NCI-H446 (cell line): Measurements from ENCODE around the gene PIK3R1.

Experiments
- DNase-seq, 2 experiments: peaks; one replicate each; lab custom pipeline; 2025; lab: John Stamatoyannopoulos, UW

The PIK3R1 gene

GRCh38 chr5:68298479-68298878, 82.9 kb downstream of the PIK3R1 start:
- no peak for DNase-seq

DNA sequence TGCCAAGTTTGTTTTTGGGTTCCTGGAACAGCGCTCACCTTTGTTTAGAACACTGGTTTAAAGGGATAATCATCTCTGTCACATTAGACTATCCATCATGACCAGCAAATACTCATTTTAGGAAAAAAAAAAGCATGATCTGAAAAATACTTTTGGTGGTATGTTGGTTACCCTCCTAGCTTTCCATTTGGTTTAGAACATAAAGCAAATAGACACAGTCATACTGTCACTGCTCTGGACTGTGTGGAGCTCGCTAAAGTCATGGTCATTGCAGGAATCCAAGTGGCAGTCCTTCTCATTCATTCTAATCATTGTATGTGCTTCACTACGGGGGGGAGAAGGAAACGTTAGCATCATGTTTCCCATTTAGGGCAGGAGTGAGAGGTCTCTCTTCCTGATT, 83.5 kb downstream of the PIK3R1 start:
- DNase-seq = no peak

DNA sequence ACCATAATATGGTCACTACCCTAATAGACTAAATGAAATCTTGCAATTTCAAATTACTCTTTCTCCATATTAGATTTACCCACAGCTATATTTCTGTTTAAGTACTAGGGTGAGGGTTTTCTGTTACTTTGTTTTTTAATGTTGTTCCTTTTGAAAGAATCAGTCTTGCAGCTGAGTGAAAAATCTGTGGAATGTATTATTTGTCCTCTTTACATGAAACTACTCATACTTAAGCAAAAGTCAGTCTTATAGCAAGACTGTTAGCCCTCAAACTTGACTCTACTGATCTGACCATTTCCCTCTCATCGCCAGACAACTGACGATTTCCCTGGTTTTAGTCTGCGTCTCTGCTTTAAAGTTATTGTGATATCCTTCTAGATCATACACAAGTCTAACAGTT, 84.0 kb downstream of the PIK3R1 start:
- DNase-seq = no peak

- no peak for DNase-seq
These were observed 87.6 kb downstream of the PIK3R1 start for GRCh38 chr5:68303038-68303738.

DNA sequence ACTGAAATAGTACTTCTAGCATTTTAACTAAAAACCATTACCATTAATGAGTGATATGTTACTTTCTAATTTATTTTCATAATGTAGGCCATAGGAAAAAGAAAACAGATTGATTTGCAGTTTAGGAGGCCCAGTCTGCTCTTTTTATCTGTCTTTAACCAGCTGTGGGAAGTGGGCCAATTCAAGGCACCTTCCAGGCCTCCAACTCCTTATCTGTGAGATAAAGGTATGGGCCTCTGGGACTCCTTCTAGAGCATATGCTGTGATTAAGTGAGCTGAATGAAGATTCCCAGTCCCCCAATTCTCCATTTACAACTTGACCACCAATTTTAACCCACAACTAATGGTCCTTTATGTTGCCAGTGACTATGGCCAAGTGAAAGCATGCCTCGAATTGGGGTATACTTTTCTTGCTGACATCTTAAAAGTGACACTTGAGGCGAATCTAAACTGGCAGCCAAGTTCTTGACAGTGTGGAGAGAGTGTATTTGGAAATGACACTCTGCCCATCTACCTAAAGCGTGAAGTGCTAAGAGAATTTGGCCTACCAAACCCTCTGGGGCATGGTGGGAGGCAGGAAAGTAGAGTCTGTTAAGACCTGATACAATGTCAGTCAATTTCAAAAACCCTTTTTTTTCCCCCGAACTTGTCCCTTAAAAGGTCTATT, 88.3 kb downstream of the PIK3R1 start:
- no peak for DNase-seq

GRCh38 chr5:68304421-68305052, 89.0 kb downstream of the PIK3R1 start:
- no peak for DNase-seq

DNA sequence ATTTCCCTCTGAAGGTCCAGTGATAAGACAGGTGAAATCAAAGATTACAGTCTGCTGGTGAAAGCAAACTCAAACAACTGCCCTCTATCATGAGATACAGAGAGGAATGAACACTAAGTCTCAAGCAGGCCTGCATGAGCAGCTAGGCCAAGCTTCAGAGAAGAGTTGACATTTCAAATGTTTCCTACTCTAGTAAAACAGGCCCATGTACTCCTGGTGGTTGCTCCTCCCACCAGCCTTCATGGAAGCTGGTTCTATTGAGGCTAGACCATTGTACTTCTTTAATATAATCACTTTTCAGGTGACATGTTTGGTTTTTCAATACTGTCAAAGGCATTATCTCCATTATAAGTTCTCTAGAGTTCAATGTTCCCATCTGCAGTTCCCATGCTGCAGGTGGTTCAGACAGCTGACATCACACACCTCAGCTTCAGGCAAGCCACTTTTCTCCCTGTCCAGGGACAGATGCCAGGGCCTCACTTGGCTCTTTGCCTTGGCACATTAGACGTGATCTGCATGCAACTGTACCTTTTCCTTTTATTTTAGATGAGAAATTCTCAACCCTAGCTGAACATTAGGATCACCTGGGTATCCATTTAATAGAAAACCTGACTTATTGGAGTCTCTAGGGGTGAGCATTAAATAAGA, 89.8 kb downstream of the PIK3R1 start:
- no peak for DNase-seq

- DNase-seq = no peak
These were observed 90.9 kb downstream of the PIK3R1 start for GRCh38 chr5:68306361-68307014.

- DNase-seq = no peak
These were observed 97.8 kb downstream of the PIK3R1 start for GRCh38 chr5:68313336-68313735.

DNA sequence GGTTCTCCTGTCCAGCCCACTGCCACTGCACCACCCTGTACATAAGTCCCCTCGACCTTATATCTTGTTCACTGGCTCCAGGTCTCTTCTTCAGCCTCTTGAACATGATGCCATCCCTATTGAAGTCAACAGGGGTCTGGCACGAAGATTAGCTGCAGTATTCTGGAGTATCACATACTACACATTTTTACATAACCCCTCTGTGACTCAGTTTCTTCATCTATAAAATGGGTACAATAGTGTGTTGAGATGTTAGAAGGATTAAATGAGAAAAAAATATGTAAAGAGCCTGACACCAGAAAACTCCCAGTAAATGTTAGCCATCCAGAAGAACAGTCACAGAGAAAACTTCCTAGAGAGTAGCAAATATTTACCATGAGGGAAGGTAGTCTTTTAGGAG, 98.9 kb downstream of the PIK3R1 start:
- DNase-seq = no peak

GRCh38 chr5:68315679-68316271, 100.2 kb downstream of the PIK3R1 start:
- no peak for DNase-seq

DNA sequence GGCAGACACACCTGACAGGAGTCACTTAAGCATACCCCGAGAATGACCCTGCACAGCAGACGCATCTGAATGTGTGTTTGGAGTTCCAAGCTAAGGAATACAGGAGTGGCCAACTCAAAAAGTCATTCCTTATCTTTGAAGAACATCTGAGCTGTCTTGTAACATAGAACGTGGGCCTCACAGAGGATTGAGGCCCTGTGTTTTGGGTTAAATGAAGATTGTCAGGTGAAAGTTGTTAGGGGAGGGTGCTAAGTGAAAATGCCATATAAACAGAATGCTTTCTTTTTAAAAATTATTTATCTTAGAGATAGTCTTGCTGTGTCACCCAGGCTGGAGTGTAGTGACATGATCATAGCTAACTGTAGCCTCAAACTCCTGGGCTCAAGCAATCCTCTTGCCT, 100.9 kb downstream of the PIK3R1 start:
- DNase-seq = no peak

GRCh38 chr5:68317646-68318045, 102.1 kb downstream of the PIK3R1 start:
- no peak for DNase-seq

DNA sequence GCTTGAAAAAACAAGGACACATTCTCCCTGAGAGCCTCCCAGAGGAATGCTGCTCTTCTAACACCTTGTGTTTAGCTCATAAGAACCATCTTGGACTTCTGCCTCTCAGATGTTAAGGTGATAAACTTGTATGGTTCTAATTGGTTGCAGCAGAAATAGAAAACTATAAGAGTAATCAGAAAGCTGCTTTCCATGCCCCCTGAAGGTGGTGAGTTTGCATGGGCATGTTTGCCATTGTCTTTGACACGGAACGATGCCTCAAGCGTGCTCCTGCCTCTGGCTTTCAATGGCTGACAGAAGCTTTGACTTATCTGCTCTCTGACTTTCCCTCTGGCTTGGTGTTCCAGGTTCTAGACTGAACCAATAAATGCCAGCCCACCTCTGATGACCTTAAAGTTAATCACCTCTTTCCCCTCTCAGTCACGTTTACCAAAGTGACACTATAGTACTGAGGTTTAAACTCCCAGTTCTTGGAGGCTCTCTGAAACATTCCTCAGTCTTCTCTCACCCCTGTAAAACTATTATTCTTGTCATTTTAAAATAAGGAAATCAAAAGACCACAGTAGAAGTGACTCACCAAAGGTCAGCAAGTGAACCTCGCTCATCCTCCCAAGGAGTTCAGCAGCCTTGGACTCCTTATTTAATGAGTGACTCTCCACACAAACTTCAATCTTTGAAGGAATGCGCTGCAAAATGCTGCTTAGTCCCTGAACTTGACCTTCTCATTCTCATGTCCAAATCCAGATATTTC, 103.6 kb downstream of the PIK3R1 start:
- no peak for DNase-seq

DNA sequence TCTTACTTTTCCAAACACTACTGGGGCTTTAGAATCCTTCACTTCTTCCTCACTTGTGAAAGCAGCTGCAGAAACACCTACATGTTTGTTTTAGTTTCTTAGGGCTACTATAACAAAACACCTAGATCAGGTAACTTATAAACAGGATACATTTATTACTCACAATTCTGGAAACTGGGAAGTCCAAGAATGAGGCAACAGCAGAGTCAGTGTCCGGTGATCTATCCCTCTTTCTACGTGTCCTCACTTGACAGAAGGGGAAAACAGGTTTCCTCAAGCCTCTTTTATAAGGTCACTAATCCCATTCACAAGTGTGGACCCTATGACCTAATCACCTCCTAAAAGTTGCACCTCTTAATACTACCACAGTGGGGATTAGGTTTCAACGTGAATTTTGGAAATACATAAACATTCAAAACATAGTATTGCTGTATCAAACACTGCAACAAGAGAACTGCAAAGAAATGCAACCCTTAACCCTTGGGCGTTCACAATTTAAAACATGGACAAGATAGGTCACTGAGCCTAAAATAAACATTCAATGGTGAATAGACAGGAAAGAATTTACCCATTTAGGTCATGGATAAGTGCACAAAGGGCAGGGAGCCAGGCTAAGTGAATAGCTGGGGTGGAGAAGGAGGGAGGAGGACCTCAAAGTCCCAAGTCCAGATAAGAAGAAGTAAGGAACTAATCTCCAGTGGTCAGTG, 104.3 kb downstream of the PIK3R1 start:
- no peak for DNase-seq

DNA sequence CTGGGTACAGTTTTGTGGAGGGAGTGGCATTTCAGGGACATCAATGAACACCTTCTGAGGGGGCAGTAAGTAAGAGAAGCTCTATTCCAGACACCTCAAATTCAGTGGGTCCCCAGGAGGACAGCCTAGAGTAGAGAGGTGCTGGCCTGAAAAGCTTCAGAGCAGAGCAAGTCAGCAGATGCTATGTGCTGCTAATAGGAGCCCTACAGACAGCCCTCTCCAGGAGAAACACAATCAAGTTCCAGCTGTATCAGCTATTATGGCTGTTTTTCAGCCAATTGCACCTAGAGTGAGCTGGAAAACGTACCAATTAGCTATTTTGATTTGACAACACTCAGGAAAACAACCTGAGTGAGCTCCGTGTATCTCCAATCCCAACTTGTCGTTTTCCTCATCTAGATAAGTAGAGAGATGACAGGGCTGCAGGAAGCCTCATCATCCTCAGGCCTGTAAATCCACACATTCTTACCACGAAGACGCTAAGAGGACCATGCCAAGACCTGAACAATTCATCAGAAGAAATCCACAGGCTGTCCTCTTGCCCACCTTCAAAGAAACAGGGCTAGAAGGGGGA, 104.9 kb downstream of the PIK3R1 start:
- no peak for DNase-seq

DNA sequence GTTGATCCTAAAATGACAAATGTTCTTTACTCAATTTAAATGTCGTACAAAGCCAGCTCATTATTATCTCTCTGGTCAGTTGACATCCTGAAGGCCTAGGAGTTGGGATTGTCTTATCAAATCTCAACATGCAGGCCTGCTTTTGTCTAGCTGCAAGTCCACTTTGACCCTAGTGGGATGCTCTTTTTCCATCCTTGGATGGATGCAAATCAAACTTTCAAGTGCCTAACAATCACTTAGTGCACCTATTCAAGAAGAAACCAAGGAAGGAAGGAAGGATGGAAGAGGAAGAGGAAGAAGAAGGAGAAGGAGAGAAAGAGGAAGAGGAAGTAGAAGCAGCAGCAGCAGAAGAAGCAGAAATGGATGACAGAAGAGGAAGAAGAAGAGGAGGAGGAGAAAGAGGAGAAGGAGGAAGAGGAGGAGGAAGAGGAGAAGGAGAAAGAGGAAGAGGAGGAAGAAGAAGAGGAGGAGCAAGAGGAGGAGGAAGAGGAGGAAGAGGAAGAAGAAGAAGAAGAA, 109.6 kb downstream of the PIK3R1 start:
- DNase-seq = no peak

DNA sequence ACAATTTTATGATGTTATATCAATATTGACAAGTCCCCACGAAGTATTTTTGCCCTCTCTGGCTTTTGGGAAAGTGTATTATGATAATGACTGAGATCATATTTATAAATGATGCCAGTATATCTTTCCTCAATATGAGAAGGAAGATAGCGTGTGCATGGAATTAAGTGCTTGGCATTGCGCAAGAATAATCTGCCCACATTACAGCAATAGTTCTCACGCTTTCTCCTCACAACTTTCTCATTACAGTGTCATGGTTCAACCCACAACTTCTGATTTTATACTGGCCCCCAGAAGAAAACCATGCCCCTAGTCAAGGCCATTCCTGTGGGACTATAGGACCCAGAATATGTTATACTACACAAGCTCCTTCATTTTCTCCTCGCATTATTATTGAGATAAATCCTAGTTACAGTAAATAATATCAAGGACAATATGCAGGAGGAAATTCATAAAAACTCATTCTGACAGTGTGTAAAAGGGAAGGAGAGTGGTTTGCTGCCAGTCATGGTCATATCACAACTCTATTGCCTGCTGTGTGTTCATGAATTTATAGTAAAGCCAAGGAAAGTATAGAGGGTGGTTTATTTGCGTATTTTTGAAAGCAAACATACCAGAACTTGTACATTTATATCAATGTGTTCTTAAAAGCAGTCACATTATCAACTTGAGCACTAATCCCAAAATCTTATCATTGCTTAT, 114.1 kb downstream of the PIK3R1 start:
- DNase-seq = no peak

DNA sequence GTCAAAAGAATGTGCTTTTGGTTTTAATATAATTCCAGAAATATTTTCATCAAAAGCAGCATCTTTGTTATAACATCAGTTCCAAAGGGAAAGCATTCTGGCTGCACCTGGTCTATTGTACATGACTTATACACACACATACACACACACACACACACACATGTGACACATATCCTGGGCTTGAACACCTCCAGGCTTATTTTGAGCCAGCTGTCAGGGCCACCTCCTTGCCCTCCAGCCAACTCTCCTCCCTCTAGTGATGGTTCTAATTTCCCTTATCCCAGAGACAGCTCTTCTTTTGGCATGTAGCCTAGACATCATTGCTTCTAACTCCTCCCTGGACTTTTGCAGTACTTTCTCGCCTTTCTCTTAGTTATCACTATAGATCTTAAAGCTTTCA, 115.0 kb downstream of the PIK3R1 start:
- DNase-seq = peak in 1 of 2 experiments; percentile 23
